Measurements from ENCODE around the gene NAA16.

DNA sequence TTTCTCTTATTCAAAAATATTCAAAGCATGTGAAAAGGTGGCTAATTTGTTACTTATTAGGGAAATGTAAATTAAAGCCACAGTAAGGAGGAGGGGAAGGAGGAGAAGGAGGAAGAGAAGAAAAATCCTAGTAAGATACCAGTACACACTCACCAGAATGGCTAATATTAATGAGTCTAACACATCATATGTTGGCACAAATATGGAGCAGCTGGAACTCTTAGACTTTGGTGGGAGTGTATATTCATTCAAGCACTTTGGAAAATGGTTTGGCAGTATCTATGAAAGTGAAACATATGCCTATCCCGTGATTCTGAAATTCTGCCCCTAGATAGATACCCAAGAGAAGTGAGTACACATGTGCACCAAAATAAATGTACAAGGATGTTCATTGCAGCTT, 108.1 kb downstream of the NAA16 start:
- TF ChIP-seq, protein P1, sequence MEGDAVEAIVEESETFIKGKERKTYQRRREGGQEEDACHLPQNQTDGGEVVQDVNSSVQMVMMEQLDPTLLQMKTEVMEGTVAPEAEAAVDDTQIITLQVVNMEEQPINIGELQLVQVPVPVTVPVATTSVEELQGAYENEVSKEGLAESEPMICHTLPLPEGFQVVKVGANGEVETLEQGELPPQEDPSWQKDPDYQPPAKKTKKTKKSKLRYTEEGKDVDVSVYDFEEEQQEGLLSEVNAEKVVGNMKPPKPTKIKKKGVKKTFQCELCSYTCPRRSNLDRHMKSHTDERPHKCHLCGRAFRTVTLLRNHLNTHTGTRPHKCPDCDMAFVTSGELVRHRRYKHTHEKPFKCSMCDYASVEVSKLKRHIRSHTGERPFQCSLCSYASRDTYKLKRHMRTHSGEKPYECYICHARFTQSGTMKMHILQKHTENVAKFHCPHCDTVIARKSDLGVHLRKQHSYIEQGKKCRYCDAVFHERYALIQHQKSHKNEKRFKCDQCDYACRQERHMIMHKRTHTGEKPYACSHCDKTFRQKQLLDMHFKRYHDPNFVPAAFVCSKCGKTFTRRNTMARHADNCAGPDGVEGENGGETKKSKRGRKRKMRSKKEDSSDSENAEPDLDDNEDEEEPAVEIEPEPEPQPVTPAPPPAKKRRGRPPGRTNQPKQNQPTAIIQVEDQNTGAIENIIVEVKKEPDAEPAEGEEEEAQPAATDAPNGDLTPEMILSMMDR (conservative IDR thresholded peaks at IDR 0.05; ENCODE audit: low read depth, low read length) = no peak
- TF ChIP-seq EZH2 (IDR thresholded peaks at IDR 0.05; ENCODE audit: low read length, unreplicated experiment) = no peak
